ENCODE measurements around the gene UNCX. TPM values are rescaled to one million over a fixed set of nuclear protein-coding genes. Genes with fewer than 3 reads are reported as not detected.

Gene UNCX
- total RNA-seq, 2 experiments from 2014 or later: not detected

- CTCF ChIA-PET: no interaction called here
- H3K9me3 Mint-ChIP-seq: no peaks in the 10 kb centered on the region
- POLR2A ChIA-PET: interaction anchor here (1.0 kb wide), 1 partner anchor 22 kb away, joined by 3 read pairs; no protein-coding TSS in a partner anchor
- no peak overlapping the region for H3K4me3 Mint-ChIP-seq
- no peak overlapping the region for H3K27ac Mint-ChIP-seq
- DNase-seq: no peak
- no peaks in the 10 kb centered on the region for H3K36me3 Mint-ChIP-seq (ENCODE audit: low read depth)
- H3K4me1 Mint-ChIP-seq: no peaks in the 10 kb centered on the region
- peaks cover 65% of the 10 kb centered on the region for H3K27me3 Mint-ChIP-seq
These were observed 9.3 kb upstream of the UNCX start for GRCh38 chr7:1223196-1223981.

DNA sequence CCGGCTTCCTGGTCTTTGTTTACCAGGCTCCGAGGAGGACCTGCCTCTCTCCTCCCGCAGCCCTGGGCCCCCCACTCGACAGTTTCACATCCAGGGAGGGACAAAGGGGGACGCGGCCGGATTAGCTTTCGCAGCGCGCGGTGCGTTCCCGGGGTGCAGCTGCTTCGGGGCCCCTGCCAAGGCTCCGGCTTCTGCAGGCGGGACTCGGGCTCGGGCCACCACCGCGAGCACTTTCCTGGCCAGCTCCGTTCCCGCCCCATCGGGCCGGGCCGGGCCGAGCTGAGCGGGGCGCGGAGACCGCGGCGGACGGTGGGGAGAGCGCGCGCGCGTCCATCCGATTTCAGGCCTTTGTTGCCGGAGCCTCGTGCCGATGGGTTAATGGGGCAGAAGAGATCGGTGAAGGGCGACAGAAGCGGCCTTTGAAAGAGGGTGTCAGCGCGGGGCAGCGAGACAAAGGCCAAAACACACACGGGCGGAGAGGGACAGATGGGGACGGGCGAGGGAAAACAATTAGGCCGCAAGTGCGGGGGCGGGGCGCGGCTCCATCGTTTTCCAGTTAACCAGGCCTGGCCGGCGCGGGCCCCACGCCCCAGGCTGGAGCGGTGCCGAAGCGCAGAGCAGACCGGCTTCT, 8.5 kb upstream of the UNCX start:
- ChIA-PET POLR2A (interaction anchor here (1.0 kb wide), 1 partner anchor 21 kb away, joined by 3 read pairs; no protein-coding TSS in a partner anchor), CTCF (no interaction called here)
- Mint-ChIP-seq H3K9me3 (no peaks in the 10 kb centered on the region), H3K27me3 (peaks cover 71% of the 10 kb centered on the region), H3K27ac (no peak overlapping the region), H3K4me3 (no peak overlapping the region), H3K36me3 (ENCODE audit: low read depth) (peaks cover 2% of the 10 kb centered on the region), H3K4me1 (no peaks in the 10 kb centered on the region)
- DNase-seq: no peak

GRCh38 chr7:1225030-1225429, 7.6 kb upstream of the UNCX start:
- Mint-ChIP-seq H3K36me3 (ENCODE audit: low read depth) (peaks cover 2% of the 10 kb centered on the region), H3K4me3 (no peak overlapping the region), H3K9me3 (no peaks in the 10 kb centered on the region), H3K27me3 (peaks cover 67% of the 10 kb centered on the region), H3K4me1 (no peaks in the 10 kb centered on the region), H3K27ac (no peak overlapping the region)
- no peak for DNase-seq
- CTCF ChIA-PET: interaction anchor here (0.7 kb wide), 1 partner anchor 14 kb away, joined by 3 read pairs; no protein-coding TSS in a partner anchor
- POLR2A ChIA-PET: no interaction called here

DNA sequence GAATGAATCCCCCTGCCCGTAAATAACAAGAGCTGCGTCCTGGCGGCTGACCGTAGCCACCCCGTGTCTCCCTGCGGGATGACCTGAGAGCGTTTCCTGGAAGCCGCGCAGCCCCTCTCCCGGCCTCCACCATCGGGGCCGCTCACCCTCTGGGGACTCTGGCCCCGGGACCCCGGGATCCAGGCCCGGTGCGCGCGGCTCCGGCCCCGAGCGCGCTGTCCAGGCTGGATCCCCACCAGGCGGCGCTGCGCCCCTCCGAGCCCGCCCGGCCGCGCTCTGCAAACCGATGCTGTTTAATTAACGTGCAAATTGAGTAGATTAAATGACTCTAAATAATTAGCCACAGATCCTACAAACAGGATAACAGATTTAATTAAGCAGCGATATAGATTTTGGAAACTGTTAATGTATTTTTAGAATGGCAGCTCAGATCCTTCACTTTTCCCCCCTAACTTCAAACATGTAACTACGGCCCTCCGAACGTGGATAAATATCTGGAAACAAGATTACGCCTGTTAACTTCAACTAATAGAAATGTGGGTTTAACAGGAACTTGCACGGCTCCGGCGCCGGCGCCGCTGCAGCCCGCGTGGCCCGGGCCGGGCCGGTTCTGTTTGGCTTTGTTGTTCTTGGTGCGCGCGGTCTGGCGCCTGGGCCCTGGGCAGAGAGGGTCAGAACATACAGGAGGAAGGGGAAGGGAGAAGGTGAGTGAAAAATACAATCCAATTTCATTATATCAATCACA, 7.1 kb upstream of the UNCX start:
- Mint-ChIP-seq H3K27me3 (peaks cover 65% of the 10 kb centered on the region), H3K36me3 (ENCODE audit: low read depth) (peaks cover 2% of the 10 kb centered on the region), H3K4me3 (no peak overlapping the region), H3K4me1 (no peaks in the 10 kb centered on the region), H3K9me3 (no peaks in the 10 kb centered on the region), H3K27ac (peak overlapping the region; percentile 6)
- peak; percentile 30 for DNase-seq
- CTCF ChIA-PET: interaction anchor here (0.7 kb wide), 1 partner anchor 14 kb away, joined by 3 read pairs; no protein-coding TSS in a partner anchor
- POLR2A ChIA-PET: no interaction called here

DNA sequence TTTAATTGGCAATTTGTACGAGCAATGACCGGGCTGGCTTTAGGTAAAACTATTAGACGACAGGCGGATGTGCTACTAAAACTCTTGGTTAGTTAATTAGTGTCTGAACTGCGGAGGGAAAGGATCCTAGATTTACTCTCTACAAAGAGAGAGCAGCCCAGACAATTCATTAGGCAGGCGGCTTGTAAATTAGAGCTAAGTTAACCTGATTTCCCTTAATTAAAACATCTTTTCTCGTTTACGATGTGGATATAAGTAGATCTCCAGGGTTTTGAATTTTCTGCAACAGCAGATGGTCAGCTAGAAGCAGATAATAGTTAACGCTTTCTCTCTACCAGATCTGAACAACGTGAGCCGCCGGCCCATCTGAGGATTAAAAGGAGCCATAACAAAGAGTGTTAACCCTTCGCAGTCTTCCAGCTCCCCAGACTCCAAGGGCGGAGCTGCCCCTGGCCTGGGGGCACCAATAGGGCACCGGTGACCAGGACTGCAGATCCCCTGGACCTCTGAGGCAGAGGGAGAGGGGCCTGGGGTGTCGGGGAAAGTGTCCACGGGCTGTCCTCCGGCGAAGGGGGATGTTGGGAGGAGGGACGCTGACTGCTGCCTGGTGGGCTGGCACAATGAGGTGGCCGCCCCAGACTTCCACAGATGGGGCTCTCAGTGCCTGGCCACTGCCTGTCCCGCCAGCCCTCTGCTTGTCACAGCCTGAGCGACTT, 6.3 kb upstream of the UNCX start:
- Mint-ChIP-seq H3K36me3 (ENCODE audit: low read depth) (peaks cover 2% of the 10 kb centered on the region), H3K27me3 (peaks cover 66% of the 10 kb centered on the region), H3K9me3 (no peaks in the 10 kb centered on the region), H3K4me3 (no peak overlapping the region), H3K4me1 (no peaks in the 10 kb centered on the region), H3K27ac (peak overlapping the region; percentile 6)
- no peak for DNase-seq
- CTCF ChIA-PET: interaction anchor here (1.1 kb wide), 1 partner anchor 206 kb away, joined by 4 read pairs; no protein-coding TSS in a partner anchor
- POLR2A ChIA-PET: no interaction called here

GRCh38 chr7:1227071-1227804, 5.4 kb upstream of the UNCX start:
- Mint-ChIP-seq H3K9me3 (no peaks in the 10 kb centered on the region), H3K4me3 (no peak overlapping the region), H3K36me3 (ENCODE audit: low read depth) (peaks cover 6% of the 10 kb centered on the region), H3K4me1 (no peaks in the 10 kb centered on the region), H3K27ac (no peak overlapping the region), H3K27me3 (peaks cover 68% of the 10 kb centered on the region)
- no peak for DNase-seq
- ChIA-PET POLR2A (no interaction called here), CTCF (interaction anchor here (1.1 kb wide), 1 partner anchor 205 kb away, joined by 4 read pairs; no protein-coding TSS in a partner anchor)

- no peaks in the 10 kb centered on the region for H3K9me3 Mint-ChIP-seq
- POLR2A ChIA-PET: no interaction called here
- H3K4me1 Mint-ChIP-seq: no peaks in the 10 kb centered on the region
- no peak for DNase-seq
- peaks cover 6% of the 10 kb centered on the region for H3K36me3 Mint-ChIP-seq (ENCODE audit: low read depth)
- H3K27ac Mint-ChIP-seq: no peak overlapping the region
- peaks cover 67% of the 10 kb centered on the region for H3K27me3 Mint-ChIP-seq
- CTCF ChIA-PET: no interaction called here
- H3K4me3 Mint-ChIP-seq: no peak overlapping the region
These were observed 4.7 kb upstream of the UNCX start for GRCh38 chr7:1227814-1228544.

- no peak for DNase-seq
- H3K27me3 Mint-ChIP-seq: peaks cover 63% of the 10 kb centered on the region
- no peaks in the 10 kb centered on the region for H3K4me1 Mint-ChIP-seq
- ChIA-PET POLR2A (no interaction called here), CTCF (no interaction called here)
- no peak overlapping the region for H3K4me3 Mint-ChIP-seq
- no peak overlapping the region for H3K27ac Mint-ChIP-seq
- peaks cover 6% of the 10 kb centered on the region for H3K36me3 Mint-ChIP-seq (ENCODE audit: low read depth)
- H3K9me3 Mint-ChIP-seq: no peaks in the 10 kb centered on the region
These were observed 4.0 kb upstream of the UNCX start for GRCh38 chr7:1228545-1229201.

GRCh38 chr7:1229202-1229947, 3.3 kb upstream of the UNCX start:
- DNase-seq: no peak
- H3K4me1 Mint-ChIP-seq: peaks cover 3% of the 10 kb centered on the region
- ChIA-PET CTCF (no interaction called here), POLR2A (no interaction called here)
- H3K27ac Mint-ChIP-seq: no peak overlapping the region
- H3K36me3 Mint-ChIP-seq (ENCODE audit: low read depth): peaks cover 9% of the 10 kb centered on the region
- no peak overlapping the region for H3K4me3 Mint-ChIP-seq
- peaks cover 65% of the 10 kb centered on the region for H3K27me3 Mint-ChIP-seq
- H3K9me3 Mint-ChIP-seq: no peaks in the 10 kb centered on the region

GRCh38 chr7:1229956-1230355, 2.7 kb upstream of the UNCX start:
- Mint-ChIP-seq H3K9me3 (no peaks in the 10 kb centered on the region), H3K4me1 (peaks cover 9% of the 10 kb centered on the region), H3K27me3 (peaks cover 67% of the 10 kb centered on the region), H3K36me3 (ENCODE audit: low read depth) (peaks cover 15% of the 10 kb centered on the region), H3K4me3 (no peak overlapping the region), H3K27ac (no peak overlapping the region)
- DNase-seq: no peak
- ChIA-PET CTCF (no interaction called here), POLR2A (no interaction called here)
